CMK (cell line): ENCODE results near the gene SORBS1.

Experiments used
- DNase-seq: peaks from one replicate; pipeline ENCODE4 v3.0.0-alpha.2; 2010; ENCODE audit warnings: low read depth

SORBS1 gene

GRCh38 chr10:95289921-95290421, 271.2 kb downstream of the SORBS1 start:
- DNase-seq = no peak

GRCh38 chr10:95289003-95289920, 271.9 kb downstream of the SORBS1 start:
- peak; percentile 30 for DNase-seq

- DNase-seq = no peak
Measured at GRCh38 chr10:95288303-95288702, 272.9 kb downstream of the SORBS1 start.

GRCh38 chr10:95287281-95287680, 273.9 kb downstream of the SORBS1 start:
- DNase-seq = no peak

- no peak for DNase-seq
Measured at GRCh38 chr10:95286707-95287106, 274.5 kb downstream of the SORBS1 start.

GRCh38 chr10:95285556-95285955, 275.6 kb downstream of the SORBS1 start:
- DNase-seq = no peak

GRCh38 chr10:95284807-95285206, 276.4 kb downstream of the SORBS1 start:
- no peak for DNase-seq

- DNase-seq = no peak
Measured at GRCh38 chr10:95282107-95282506, 279.1 kb downstream of the SORBS1 start.

- DNase-seq = no peak
Measured at GRCh38 chr10:95281206-95281605, 280.0 kb downstream of the SORBS1 start.

- DNase-seq = no peak
Measured at GRCh38 chr10:95280637-95281036, 280.5 kb downstream of the SORBS1 start.

- DNase-seq = no peak
Measured at GRCh38 chr10:95279042-95279820, 281.9 kb downstream of the SORBS1 start.

- no peak for DNase-seq
Measured at GRCh38 chr10:95278061-95278988, 282.8 kb downstream of the SORBS1 start.

GRCh38 chr10:95277614-95278013, 283.6 kb downstream of the SORBS1 start:
- DNase-seq = no peak

- no peak for DNase-seq
Measured at GRCh38 chr10:95277201-95277570, 284.0 kb downstream of the SORBS1 start.

GRCh38 chr10:95276367-95277200, 284.6 kb downstream of the SORBS1 start:
- DNase-seq = peak; percentile 42

GRCh38 chr10:95275726-95276366, 285.3 kb downstream of the SORBS1 start:
- DNase-seq = no peak

GRCh38 chr10:95273393-95274312, 287.5 kb downstream of the SORBS1 start:
- no peak for DNase-seq

- no peak for DNase-seq
Measured at GRCh38 chr10:95268438-95268837, 292.7 kb downstream of the SORBS1 start.

- no peak for DNase-seq
Measured at GRCh38 chr10:95267251-95267650, 293.9 kb downstream of the SORBS1 start.
